K562 (cell line): ENCODE results near the gene TSSK2. TPM values are rescaled to one million over a fixed set of nuclear protein-coding genes. Genes with fewer than 3 reads are reported as not detected.

Source experiments
- ARID3B ChIP-seq: fragments of 250-450 bp; sonication (Bioruptor Pico); IDR thresholded peaks from 2 replicates; pipeline ENCODE4 v1.4.0; 2020; ENCODE audit warnings: borderline replicate concordance
- CBFB ChIP-seq: sonication (generic); formaldehyde crosslinking; IDR thresholded peaks from 2 replicates; pipeline ENCODE4 v1.4.0; 2020; ENCODE audit warnings: mild to moderate bottlenecking, missing genetic modification reagents
- CBX2 ChIP-seq: fragments of 200-600 bp; sonication (generic); IDR thresholded peaks from one replicate; pipeline ENCODE4 v1.6.1; 2012; ENCODE audit warnings: mild to moderate bottlenecking, low read length, inconsistent platforms; ENCODE audit not compliant: insufficient read depth, poor library complexity, severe bottlenecking
- CGGBP1 ChIP-seq: fragments of 250-450 bp; sonication (Bioruptor Pico); IDR thresholded peaks from 2 replicates; pipeline ENCODE4 v1.9.0; 2021; ENCODE audit warnings: mild to moderate bottlenecking
- CXXC5 ChIP-seq: fragments of 250-450 bp; sonication (Bioruptor Pico); IDR thresholded peaks from 2 replicates; pipeline ENCODE4 v1.8.0; 2022; ENCODE audit warnings: inconsistent platforms, mild to moderate bottlenecking, moderate library complexity
- ERF ChIP-seq: fragments of 450-650 bp; formaldehyde crosslinking; IDR thresholded peaks from 2 replicates; pipeline ENCODE4 v1.4.0; 2020; ENCODE audit warnings: mild to moderate bottlenecking, mixed read lengths
- GABPB2 ChIP-seq: fragments of 250-450 bp; sonication (Bioruptor Pico); conservative IDR thresholded peaks from 2 replicates; pipeline ENCODE4 v1.5.1; 2021; ENCODE audit warnings: mild to moderate bottlenecking
- IFI16 ChIP-seq: fragments of 250-450 bp; sonication (Bioruptor Pico); IDR thresholded peaks from 2 replicates; pipeline ENCODE4 v2.1.2; 2022; ENCODE audit warnings: mild to moderate bottlenecking, inconsistent platforms
- KLF10 ChIP-seq: fragments of 250-450 bp; sonication (Bioruptor Pico); IDR thresholded peaks from 2 replicates; pipeline ENCODE4 v1.6.1; 2021; ENCODE audit warnings: matching md5 sums
- MBD2 ChIP-seq: sonication (generic); IDR thresholded peaks from 2 replicates; pipeline ENCODE4 v1.6.1; 2016; ENCODE audit warnings: low read depth, borderline replicate concordance
- MTF1 ChIP-seq: fragments of 250-450 bp; sonication (Bioruptor Pico); IDR thresholded peaks from 2 replicates; pipeline ENCODE4 v1.9.0; 2021; ENCODE audit warnings: moderate library complexity, mild to moderate bottlenecking, inconsistent platforms, borderline replicate concordance
- NFIC ChIP-seq: fragments of 450-650 bp; IDR thresholded peaks from 2 replicates; pipeline ENCODE4 v1.6.1; 2017; ENCODE audit warnings: mild to moderate bottlenecking, inconsistent platforms
- NFXL1 ChIP-seq: fragments of 450-650 bp; formaldehyde crosslinking; IDR thresholded peaks from 2 replicates; pipeline ENCODE4 v1.4.0; 2021; ENCODE audit warnings: mild to moderate bottlenecking
- NR3C1 ChIP-seq: sonication (generic); formaldehyde crosslinking; IDR thresholded peaks from 2 replicates; pipeline ENCODE4 v1.8.1; 2022; ENCODE audit warnings: missing genetic modification reagents
- PTTG1 ChIP-seq: fragments of 450-650 bp; IDR thresholded peaks from 2 replicates; pipeline ENCODE4 v1.6.1; 2016; ENCODE audit warnings: low read depth, mild to moderate bottlenecking, missing genetic modification characterization, missing compliant biosample characterization
- RFX5 ChIP-seq: IDR thresholded peaks from 2 replicates; pipeline ENCODE4 v1.6.1; 2011; ENCODE audit warnings: low read depth, mild to moderate bottlenecking, improper control_type of control experiment, low read length
- SIN3A ChIP-seq, 2 experiments: fragments of 150-350 bp in 1 of 2; IDR thresholded peaks; 2 replicates each; pipeline ENCODE4 v1.6.1; 2011 to 2016; ENCODE audit warnings: borderline replicate concordance in 2 of 2, low read depth in 2 of 2, low read length in 2 of 2, mild to moderate bottlenecking in 2 of 2, moderate library complexity in 2 of 2; ENCODE audit not compliant: control insufficient read depth in 1 of 2
- SMARCA5 ChIP-seq: fragments of 450-650 bp; IDR thresholded peaks from 2 replicates; pipeline ENCODE4 v1.6.1; 2016
- SMARCC2 ChIP-seq: fragments of 450-650 bp; IDR thresholded peaks from 2 replicates; pipeline ENCODE4 v1.6.1; 2017; ENCODE audit warnings: antibody characterized with exemption, moderate library complexity, mild to moderate bottlenecking, low read depth
- STAT5A ChIP-seq: IDR thresholded peaks from 2 replicates; pipeline ENCODE4 v1.6.1; 2012; ENCODE audit warnings: low read length, inconsistent platforms, borderline replicate concordance
- TAF9B ChIP-seq: fragments of 450-650 bp; IDR thresholded peaks from 2 replicates; pipeline ENCODE4 v1.6.1; 2018; ENCODE audit warnings: mild to moderate bottlenecking; ENCODE audit not compliant: partially characterized antibody
- THAP12 ChIP-seq: fragments of 250-450 bp; sonication (Bioruptor Pico); IDR thresholded peaks from 2 replicates; pipeline ENCODE4 v1.9.0; 2021; ENCODE audit warnings: mild to moderate bottlenecking, inconsistent platforms
- ZC3H11A ChIP-seq: IDR thresholded peaks from 2 replicates; pipeline ENCODE4 v1.6.1; 2012; ENCODE audit warnings: low read depth, low read length, improper control_type of control experiment
- ZNF316 ChIP-seq: fragments of 450-650 bp; IDR thresholded peaks from 2 replicates; pipeline ENCODE4 v1.6.1; 2016
- ZNF584 ChIP-seq: fragments of 200-800 bp; sonication (Bioruptor generic); IDR thresholded peaks from 2 replicates; pipeline ENCODE4 v1.6.1; 2016; ENCODE audit warnings: low read depth, mild to moderate bottlenecking, missing genetic modification characterization, missing compliant biosample characterization
- ZNF766 ChIP-seq: fragments of 200-800 bp; sonication (Bioruptor generic); conservative IDR thresholded peaks from 2 replicates; pipeline ENCODE4 v1.6.1; 2016; ENCODE audit warnings: missing genetic modification characterization, missing compliant biosample characterization
- ZSCAN29 ChIP-seq: fragments of 450-650 bp; IDR thresholded peaks from 2 replicates; pipeline ENCODE4 v1.6.1; 2017
- polyA plus RNA-seq, 8 experiments: library from polyadenylated mRNA; depleted of rRNA in 4 of 8; stranded (reverse) in 5 of 8; unstranded in 3 of 8; fragments of >200 nt; fragmentation: Nextera tagmentation in 2 of 8; fragmentation: Illumina TruSeq in 1 of 8; extraction: Ambion mirVana in 2 of 8; extraction: Trizol in 1 of 8; gene quantifications; 2 replicates each; pipeline versions ENCODE4 v1.2.1 to v1.2.3, GENCODE V29; 2011 to 2014; ENCODE audit warnings: inconsistent platforms in 1 of 8, missing spikeins in 1 of 8
- total RNA-seq, 7 experiments: library from RNA; depleted of rRNA in 6 of 7; stranded (reverse); fragments of >200 nt in 6 of 7; fragmentation: Illumina TruSeq in 2 of 7; extraction: Trizol in 2 of 7; gene quantifications; 2 replicates each; pipeline versions ENCODE4 v1.2.1 to v1.2.3, GENCODE V29; 2011 to 2021; ENCODE audit warnings: low replicate concordance in 1 of 7

Gene TSSK2
- total and polyA plus RNA-seq, 9 of the 15 experiments (the other 6 are each of a cell fraction or from before 2014, with no cell fraction given) = 0.04 TPM; not detected in 8

GRCh38 chr22:19178657-19179496, 47.8 kb downstream of the TSSK2 start, which contains the start of gene SLC25A1 (continued):
- TF ChIP-seq SIN3A (IDR thresholded peaks at IDR 0.05; ENCODE audit: borderline replicate concordance in 2 of 2, control insufficient read depth in 1 of 2, low read depth in 2 of 2, low read length in 2 of 2) = no peak; a peak in 2 of 4 replicates
- no peak for TF ChIP-seq ZNF766 (CRISPR knock-in tag)
- peak; percentile 95 for TF ChIP-seq ARID3B
- no peak for TF ChIP-seq CBX2
- TF ChIP-seq MTF1 (CRISPR knock-in tag) = 0 out of 2 replicates have a peak, but pooled peaks have one; percentile 14
- TF ChIP-seq NR3C1 (CRISPR knock-in tag) = no peak
- TF ChIP-seq SMARCA5 = no peak
- TF ChIP-seq ERF (CRISPR knock-in tag) = peak; percentile 35; the same call in 1 of the 2 replicates
- TF ChIP-seq RFX5 = no peak; the same call in 1 of the 2 replicates
- no peak for TF ChIP-seq ZNF584 (CRISPR knock-in tag)
- TF ChIP-seq ZNF316 = no peak
- peak; percentile 74 for TF ChIP-seq CGGBP1
- no peak for TF ChIP-seq SMARCC2
- TF ChIP-seq ZSCAN29 = no peak
- TF ChIP-seq GABPB2 = peak; percentile 64
- TF ChIP-seq PTTG1 = no peak
- TF ChIP-seq NFXL1 = no peak
- TF ChIP-seq THAP12 (CRISPR knock-in tag) = peak; percentile 77
- no peak for TF ChIP-seq TAF9B
- no peak for TF ChIP-seq MBD2
- TF ChIP-seq ZC3H11A = no peak
- TF ChIP-seq STAT5A = no peak
- no peak for TF ChIP-seq CBFB (CRISPR knock-in tag)
- TF ChIP-seq KLF10 (CRISPR knock-in tag) = no peak
- TF ChIP-seq NFIC = no peak
- peak; percentile 94 for TF ChIP-seq CXXC5 (CRISPR knock-in tag)
- 0 out of 2 replicates have a peak, but pooled peaks have one; percentile 41 for TF ChIP-seq IFI16 (CRISPR knock-in tag)
